ENCODE measurements around the gene TMEM132E. TPM values are rescaled to one million over a fixed set of nuclear protein-coding genes. Genes with fewer than 3 reads are reported as not detected.

The TMEM132E gene
- total RNA-seq, 1 donor from 2014 or later, result 0.80 TPM

DNA sequence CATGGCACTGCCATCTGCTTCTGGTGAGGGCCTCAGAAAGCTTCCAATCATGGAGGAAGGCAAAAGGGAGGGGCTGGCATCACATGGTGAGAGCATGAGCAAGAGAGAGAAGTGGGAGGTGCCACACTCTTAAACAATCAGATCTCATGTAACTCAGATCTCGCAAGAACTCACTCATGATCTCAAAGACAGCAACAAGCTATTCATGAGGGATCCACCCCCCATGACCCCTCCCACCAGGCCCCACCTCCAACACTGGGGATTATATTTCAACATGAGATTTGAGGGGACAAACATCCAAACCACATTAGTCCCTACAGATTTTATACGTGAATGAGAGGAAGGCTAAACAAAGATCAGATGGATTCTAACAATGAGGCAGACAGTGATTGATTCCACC, 8.9 kb upstream of the TMEM132E start:
- peaks cover 48% of the 10 kb centered on the region for H3K27me3 Mint-ChIP-seq (ENCODE audit: low read depth)
- no peak overlapping the region for H3K4me3 Mint-ChIP-seq
- peaks cover 4% of the 10 kb centered on the region for H3K9me3 Mint-ChIP-seq
- DNase-seq (ENCODE audit: low spot score in 2 of 2, unreplicated experiment in 2 of 2), result no peak
- H3K4me1 Mint-ChIP-seq, result peaks cover 19% of the 10 kb centered on the region
- H3K27ac Mint-ChIP-seq, result no peak overlapping the region
- no peak for TF ChIP-seq CTCF (IDR thresholded peaks at IDR 0.05; ENCODE audit: unreplicated experiment)
- H3K36me3 Mint-ChIP-seq, result no peaks in the 10 kb centered on the region

DNA sequence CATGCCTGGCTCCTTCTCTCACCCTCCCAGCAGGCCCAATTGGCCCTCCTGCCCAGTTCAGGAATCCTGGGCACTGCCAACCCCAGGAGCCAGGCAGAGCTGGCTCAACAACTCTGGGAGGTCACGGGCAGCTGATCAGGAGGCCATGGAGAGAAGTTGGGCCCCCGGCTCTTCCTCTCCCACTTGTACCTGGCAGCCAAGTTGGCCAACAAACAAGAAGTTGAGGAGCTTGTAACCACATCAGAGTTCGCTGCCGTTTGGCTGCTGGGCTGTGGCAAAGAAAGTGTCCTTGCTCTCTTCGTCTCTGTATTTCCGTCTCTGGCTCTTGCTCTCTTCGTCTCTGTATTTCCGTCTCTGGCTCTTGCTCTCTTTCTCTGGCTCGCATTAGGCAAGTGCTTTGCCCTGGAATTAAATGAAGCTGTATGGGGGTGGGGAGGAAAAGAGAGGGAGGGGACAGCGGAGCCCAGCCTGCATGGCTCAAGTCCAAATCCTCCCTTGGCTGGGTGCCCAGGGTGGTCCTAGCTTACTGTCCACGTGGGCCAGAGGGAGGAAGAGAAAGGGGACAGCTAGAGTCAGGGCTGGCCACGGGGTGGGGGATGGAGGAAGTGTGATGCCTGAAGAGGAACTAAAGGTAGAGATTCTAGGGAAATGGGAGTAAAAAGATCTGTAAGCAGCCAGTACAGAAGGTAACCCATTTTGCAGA, 7.8 kb upstream of the TMEM132E start:
- Mint-ChIP-seq H3K36me3 (no peaks in the 10 kb centered on the region), H3K4me3 (no peak overlapping the region), H3K9me3 (peaks cover 4% of the 10 kb centered on the region), H3K27me3 (ENCODE audit: low read depth) (peaks cover 57% of the 10 kb centered on the region), H3K4me1 (peaks cover 19% of the 10 kb centered on the region), H3K27ac (no peak overlapping the region)
- DNase-seq (ENCODE audit: low spot score in 2 of 2, unreplicated experiment in 2 of 2), result peak; percentile 39 to 69
- TF ChIP-seq CTCF (IDR thresholded peaks at IDR 0.05; ENCODE audit: unreplicated experiment), result no peak

- Mint-ChIP-seq H3K4me1 (peaks cover 19% of the 10 kb centered on the region), H3K4me3 (no peak overlapping the region), H3K9me3 (peaks cover 4% of the 10 kb centered on the region), H3K27ac (no peak overlapping the region), H3K27me3 (ENCODE audit: low read depth) (peaks cover 67% of the 10 kb centered on the region), H3K36me3 (no peaks in the 10 kb centered on the region)
- no peak for DNase-seq (ENCODE audit: low spot score in 2 of 2, unreplicated experiment in 2 of 2)
- TF ChIP-seq CTCF (IDR thresholded peaks at IDR 0.05; ENCODE audit: unreplicated experiment), result no peak
Measured at GRCh38 chr17:34572483-34572882, 6.9 kb upstream of the TMEM132E start.

- H3K4me1 Mint-ChIP-seq, result peaks cover 35% of the 10 kb centered on the region
- no peak overlapping the region for H3K27ac Mint-ChIP-seq
- no peak for DNase-seq (ENCODE audit: low spot score in 2 of 2, unreplicated experiment in 2 of 2)
- no peaks in the 10 kb centered on the region for H3K36me3 Mint-ChIP-seq
- no peak overlapping the region for H3K4me3 Mint-ChIP-seq
- no peak for TF ChIP-seq CTCF (IDR thresholded peaks at IDR 0.05; ENCODE audit: unreplicated experiment)
- H3K9me3 Mint-ChIP-seq, result peaks cover 4% of the 10 kb centered on the region
- peaks cover 91% of the 10 kb centered on the region for H3K27me3 Mint-ChIP-seq (ENCODE audit: low read depth)
Measured at GRCh38 chr17:34575182-34575581, 4.2 kb upstream of the TMEM132E start.

- no peak overlapping the region for H3K27ac Mint-ChIP-seq
- TF ChIP-seq CTCF (IDR thresholded peaks at IDR 0.05; ENCODE audit: unreplicated experiment), result no peak
- H3K4me3 Mint-ChIP-seq, result peak overlapping the region; percentile 80
- peaks cover 93% of the 10 kb centered on the region for H3K27me3 Mint-ChIP-seq (ENCODE audit: low read depth)
- no peak for DNase-seq (ENCODE audit: low spot score in 2 of 2, unreplicated experiment in 2 of 2)
- H3K36me3 Mint-ChIP-seq, result no peaks in the 10 kb centered on the region
- H3K4me1 Mint-ChIP-seq, result peaks cover 26% of the 10 kb centered on the region
- H3K9me3 Mint-ChIP-seq, result peaks cover 4% of the 10 kb centered on the region
Measured at GRCh38 chr17:34578016-34578415, 1.4 kb upstream of the TMEM132E start.
